Measurements from ENCODE around the gene DNAI2.

- no peak for TF ChIP-seq CTCF (IDR thresholded peaks at IDR 0.05; ENCODE audit: low read length)
- no peak for TF ChIP-seq EZH2 (IDR thresholded peaks at IDR 0.05; ENCODE audit: borderline replicate concordance, low read length)
Measured at GRCh38 chr17:74271281-74271680, 2.8 kb upstream of the DNAI2 start.
